ENCODE results near the gene IKZF4. TPM values are rescaled to one million over a fixed set of nuclear protein-coding genes. Genes with fewer than 3 reads are reported as not detected.
"Not testable (repeated sequence)": the region's sequence is repeated elsewhere in the genome, so short reads cannot be mapped to it uniquely, and the experiment has no call there.

Gene IKZF4
- total RNA-seq, 2 donors from 2014 or later = 4.5 to 7.6 TPM

GRCh38 chr12:56062996-56063395, 42.2 kb downstream of the IKZF4 start:
- no peak for ATAC-seq (ENCODE audit: insufficient number of reproducible peaks, low FRiP score, low read depth)
- no peak for TF ChIP-seq CTCF (IDR thresholded peaks at IDR 0.05)
- Histone ChIP-seq H3K4me3 (no peak overlapping the region), H3K27ac (no peak overlapping the region), H3K4me1 (ENCODE audit: control insufficient read depth in 1 of 2, low read depth in 2 of 2) (no peaks in the 10 kb centered on the region), H3K9me3 (no peaks in the 10 kb centered on the region), H3K36me3 (no peaks in the 10 kb centered on the region), H3K27me3 (replicated peaks; ENCODE audit: insufficient read depth) (no peaks in the 10 kb centered on the region)
- DNase-seq (ENCODE audit: low spot score) = no peak

- ATAC-seq (ENCODE audit: insufficient number of reproducible peaks, low FRiP score, low read depth) = no peak
These were observed 50.8 kb downstream of the IKZF4 start for GRCh38 chr12:56071648-56072047.

GRCh38 chr12:56074396-56074795, 53.6 kb downstream of the IKZF4 start:
- H3K27ac ChIP-seq = no peak overlapping the region
- no peaks in the 10 kb centered on the region for H3K9me3 ChIP-seq
- no peak for TF ChIP-seq CTCF (IDR thresholded peaks at IDR 0.05)
- no peak overlapping the region for H3K4me3 ChIP-seq
- H3K27me3 ChIP-seq (replicated peaks; ENCODE audit: insufficient read depth) = no peaks in the 10 kb centered on the region
- H3K36me3 ChIP-seq = no peaks in the 10 kb centered on the region
- ATAC-seq (ENCODE audit: insufficient number of reproducible peaks, low FRiP score, low read depth) (no peak), DNase-seq (ENCODE audit: low spot score) (no peak)
- H3K4me1 ChIP-seq (ENCODE audit: control insufficient read depth in 1 of 2, low read depth in 2 of 2) = peaks cover 0 to 9% of the 10 kb centered on the region in 2 donors

More at GRCh38 chr12:56071648-56072047, 50.8 kb downstream of the IKZF4 start:
- H3K27me3 ChIP-seq (replicated peaks; ENCODE audit: insufficient read depth) = no peaks in the 10 kb centered on the region
- no peak overlapping the region for H3K27ac ChIP-seq
- no peaks in the 10 kb centered on the region for H3K9me3 ChIP-seq
- DNase-seq (ENCODE audit: low spot score) = no peak
- no peak for TF ChIP-seq CTCF (IDR thresholded peaks at IDR 0.05)
- no peaks in the 10 kb centered on the region for H3K4me1 ChIP-seq (ENCODE audit: control insufficient read depth in 1 of 2, low read depth in 2 of 2)
- no peak overlapping the region for H3K4me3 ChIP-seq
- no peaks in the 10 kb centered on the region for H3K36me3 ChIP-seq

- H3K27ac ChIP-seq; H3K36me3 ChIP-seq; H3K9me3 ChIP-seq; H3K4me3 ChIP-seq; DNase-seq (ENCODE audit: low spot score); ATAC-seq (ENCODE audit: insufficient number of reproducible peaks, low FRiP score, low read depth); H3K27me3 ChIP-seq (replicated peaks; ENCODE audit: insufficient read depth): not testable (repeated sequence)
- peaks cover 5 to 21% of the 10 kb centered on the region in 2 donors for H3K4me1 ChIP-seq (ENCODE audit: control insufficient read depth in 1 of 2, low read depth in 2 of 2)
These were observed 57.1 kb downstream of the IKZF4 start for GRCh38 chr12:56077966-56078365.

GRCh38 chr12:56078427-56078826, 57.6 kb downstream of the IKZF4 start:
- no peaks in the 10 kb centered on the region for H3K9me3 ChIP-seq
- ATAC-seq (ENCODE audit: insufficient number of reproducible peaks, low FRiP score, low read depth) (no peak), DNase-seq (ENCODE audit: low spot score) (no peak)
- H3K4me3 ChIP-seq = peak overlapping the region; percentile 79
- H3K4me1 ChIP-seq (ENCODE audit: control insufficient read depth in 1 of 2, low read depth in 2 of 2) = peaks cover 5 to 21% of the 10 kb centered on the region in 2 donors
- no peaks in the 10 kb centered on the region for H3K36me3 ChIP-seq
- H3K27me3 ChIP-seq (replicated peaks; ENCODE audit: insufficient read depth) = no peaks in the 10 kb centered on the region
- no peak for TF ChIP-seq CTCF (IDR thresholded peaks at IDR 0.05)
- peak overlapping the region in 1 of 2 donors; percentile 71 for H3K27ac ChIP-seq

All from thoracic aorta (tissue), 2 donors.